ENCODE data around the gene VIPR2. TPM values are rescaled to one million over a fixed set of nuclear protein-coding genes. Genes with fewer than 3 reads are reported as not detected.
"Not testable (repeated sequence)": the region's sequence is repeated elsewhere in the genome, so short reads cannot be mapped to it uniquely, and the experiment has no call there.

The VIPR2 gene
- total RNA-seq, 4 donors from 2014 or later = 0.53 to 2.5 (median 1.8) TPM

- DNase-seq = no peak
- no peaks in the 10 kb centered on the region for H3K9me3 ChIP-seq
- H3K4me1 ChIP-seq = peaks cover 0 to 2% (median 0%) of the 10 kb centered on the region in 4 donors
- H3K36me3 ChIP-seq = no peaks in the 10 kb centered on the region
- no peaks in the 10 kb centered on the region for H3K27me3 ChIP-seq
- no peak for TF ChIP-seq POLR2A (IDR thresholded peaks at IDR 0.05)
- TF ChIP-seq, protein P1, sequence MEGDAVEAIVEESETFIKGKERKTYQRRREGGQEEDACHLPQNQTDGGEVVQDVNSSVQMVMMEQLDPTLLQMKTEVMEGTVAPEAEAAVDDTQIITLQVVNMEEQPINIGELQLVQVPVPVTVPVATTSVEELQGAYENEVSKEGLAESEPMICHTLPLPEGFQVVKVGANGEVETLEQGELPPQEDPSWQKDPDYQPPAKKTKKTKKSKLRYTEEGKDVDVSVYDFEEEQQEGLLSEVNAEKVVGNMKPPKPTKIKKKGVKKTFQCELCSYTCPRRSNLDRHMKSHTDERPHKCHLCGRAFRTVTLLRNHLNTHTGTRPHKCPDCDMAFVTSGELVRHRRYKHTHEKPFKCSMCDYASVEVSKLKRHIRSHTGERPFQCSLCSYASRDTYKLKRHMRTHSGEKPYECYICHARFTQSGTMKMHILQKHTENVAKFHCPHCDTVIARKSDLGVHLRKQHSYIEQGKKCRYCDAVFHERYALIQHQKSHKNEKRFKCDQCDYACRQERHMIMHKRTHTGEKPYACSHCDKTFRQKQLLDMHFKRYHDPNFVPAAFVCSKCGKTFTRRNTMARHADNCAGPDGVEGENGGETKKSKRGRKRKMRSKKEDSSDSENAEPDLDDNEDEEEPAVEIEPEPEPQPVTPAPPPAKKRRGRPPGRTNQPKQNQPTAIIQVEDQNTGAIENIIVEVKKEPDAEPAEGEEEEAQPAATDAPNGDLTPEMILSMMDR (IDR thresholded peaks at IDR 0.05) = no peak
- H3K4me3 ChIP-seq = no peak overlapping the region
- H3K27ac ChIP-seq = no peak overlapping the region
Measured at GRCh38 chr7:159136846-159137245, 7.8 kb downstream of the VIPR2 start.

DNA sequence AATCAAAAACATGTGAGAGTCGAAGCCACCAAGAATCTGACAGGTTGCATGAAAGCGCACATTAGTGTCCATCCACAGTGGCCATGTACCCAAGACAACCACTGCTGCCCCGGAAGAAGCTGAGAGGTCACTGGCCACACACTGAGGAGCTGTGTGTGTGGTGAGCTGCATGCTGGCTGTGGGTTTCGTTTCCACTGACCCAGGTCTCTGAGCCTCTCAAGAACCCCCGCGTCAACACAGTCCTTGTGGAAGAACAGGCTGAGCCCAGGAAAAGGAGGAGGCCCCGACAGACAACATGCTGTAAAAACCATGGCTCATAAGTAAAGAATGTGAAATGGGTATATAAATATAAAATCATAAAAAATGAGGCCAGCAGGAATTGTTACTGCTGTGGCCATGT lies 8.2 kb downstream of the VIPR2 start:
- H3K36me3 ChIP-seq = no peaks in the 10 kb centered on the region
- no peak for DNase-seq
- H3K4me3 ChIP-seq = no peak overlapping the region
- H3K27ac ChIP-seq = no peak overlapping the region
- H3K4me1 ChIP-seq = no peaks in the 10 kb centered on the region
- TF ChIP-seq, protein P1 (IDR thresholded peaks at IDR 0.05) = no peak
- TF ChIP-seq POLR2A (IDR thresholded peaks at IDR 0.05) = no peak
- no peaks in the 10 kb centered on the region for H3K27me3 ChIP-seq
- H3K9me3 ChIP-seq = no peaks in the 10 kb centered on the region

GRCh38 chr7:159136013-159136412 lies 8.7 kb downstream of the VIPR2 start:
- Histone ChIP-seq H3K27ac (no peak overlapping the region), H3K4me3 (no peak overlapping the region)

GRCh38 chr7:159132670-159133443 lies 11.8 kb downstream of the VIPR2 start:
- not testable (repeated sequence) for H3K9me3 ChIP-seq, H3K27ac ChIP-seq, DNase-seq, H3K36me3 ChIP-seq, H3K27me3 ChIP-seq, H3K4me1 ChIP-seq, H3K4me3 ChIP-seq

More at GRCh38 chr7:159136013-159136412, 8.7 kb downstream of the VIPR2 start:
- H3K36me3 ChIP-seq = no peaks in the 10 kb centered on the region
- no peaks in the 10 kb centered on the region for H3K4me1 ChIP-seq
- TF ChIP-seq, protein P1 (IDR thresholded peaks at IDR 0.05) = no peak
- TF ChIP-seq POLR2A (IDR thresholded peaks at IDR 0.05) = no peak
- no peaks in the 10 kb centered on the region for H3K9me3 ChIP-seq
- DNase-seq = no peak
- H3K27me3 ChIP-seq = no peaks in the 10 kb centered on the region

- H3K4me1 ChIP-seq = no peaks in the 10 kb centered on the region
- H3K27me3 ChIP-seq = no peaks in the 10 kb centered on the region
- no peak for DNase-seq
- H3K36me3 ChIP-seq = no peaks in the 10 kb centered on the region
- H3K27ac ChIP-seq = no peak overlapping the region
- H3K4me3 ChIP-seq = no peak overlapping the region
- no peaks in the 10 kb centered on the region for H3K9me3 ChIP-seq
- TF ChIP-seq, protein P1 (IDR thresholded peaks at IDR 0.05) = no peak
- TF ChIP-seq POLR2A (IDR thresholded peaks at IDR 0.05) = no peak
Measured at GRCh38 chr7:159130820-159131219, 13.8 kb downstream of the VIPR2 start.

- Histone ChIP-seq H3K4me1 (no peaks in the 10 kb centered on the region), H3K9me3 (no peaks in the 10 kb centered on the region), H3K27ac (no peak overlapping the region), H3K4me3 (no peak overlapping the region), H3K36me3 (no peaks in the 10 kb centered on the region), H3K27me3 (no peaks in the 10 kb centered on the region)
- no peak for DNase-seq
- TF ChIP-seq, protein P1 (IDR thresholded peaks at IDR 0.05) = no peak
- no peak for TF ChIP-seq POLR2A (IDR thresholded peaks at IDR 0.05)
Measured at GRCh38 chr7:159130199-159130775, 14.4 kb downstream of the VIPR2 start.
